Measurements from ENCODE around the gene OR1A1.
"Not testable (repeated sequence)": the region's sequence is repeated elsewhere in the genome, so short reads cannot be mapped to it uniquely, and the experiment has no call there.

The OR1A1 gene

DNA sequence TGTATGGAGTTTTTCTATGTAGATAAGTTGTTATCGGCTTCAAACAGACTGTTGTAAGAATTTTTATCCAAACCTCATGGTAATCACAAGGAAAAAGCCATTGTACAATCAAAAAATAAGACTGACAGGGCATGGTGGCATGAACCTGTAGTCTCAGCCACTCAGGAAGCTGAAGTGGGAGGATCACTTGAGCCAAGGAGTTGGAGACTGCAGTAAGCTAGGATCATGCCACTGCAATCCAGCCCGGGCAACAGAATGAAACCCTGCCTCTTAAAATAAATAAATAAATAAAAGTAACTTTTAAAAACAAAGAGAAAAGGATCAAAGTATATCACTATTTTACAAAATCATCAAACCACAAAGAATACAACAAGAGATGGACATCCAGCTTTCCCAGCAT is 14.4 kb downstream of the OR1A1 start:
- Histone ChIP-seq H3K27ac (no peak overlapping the region), H3K4me3 (no peak overlapping the region)
- DNase-seq (ENCODE audit: low spot score), result no peak
- TF ChIP-seq, protein P1, sequence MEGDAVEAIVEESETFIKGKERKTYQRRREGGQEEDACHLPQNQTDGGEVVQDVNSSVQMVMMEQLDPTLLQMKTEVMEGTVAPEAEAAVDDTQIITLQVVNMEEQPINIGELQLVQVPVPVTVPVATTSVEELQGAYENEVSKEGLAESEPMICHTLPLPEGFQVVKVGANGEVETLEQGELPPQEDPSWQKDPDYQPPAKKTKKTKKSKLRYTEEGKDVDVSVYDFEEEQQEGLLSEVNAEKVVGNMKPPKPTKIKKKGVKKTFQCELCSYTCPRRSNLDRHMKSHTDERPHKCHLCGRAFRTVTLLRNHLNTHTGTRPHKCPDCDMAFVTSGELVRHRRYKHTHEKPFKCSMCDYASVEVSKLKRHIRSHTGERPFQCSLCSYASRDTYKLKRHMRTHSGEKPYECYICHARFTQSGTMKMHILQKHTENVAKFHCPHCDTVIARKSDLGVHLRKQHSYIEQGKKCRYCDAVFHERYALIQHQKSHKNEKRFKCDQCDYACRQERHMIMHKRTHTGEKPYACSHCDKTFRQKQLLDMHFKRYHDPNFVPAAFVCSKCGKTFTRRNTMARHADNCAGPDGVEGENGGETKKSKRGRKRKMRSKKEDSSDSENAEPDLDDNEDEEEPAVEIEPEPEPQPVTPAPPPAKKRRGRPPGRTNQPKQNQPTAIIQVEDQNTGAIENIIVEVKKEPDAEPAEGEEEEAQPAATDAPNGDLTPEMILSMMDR (IDR thresholded peaks at IDR 0.05), result no peak

DNA sequence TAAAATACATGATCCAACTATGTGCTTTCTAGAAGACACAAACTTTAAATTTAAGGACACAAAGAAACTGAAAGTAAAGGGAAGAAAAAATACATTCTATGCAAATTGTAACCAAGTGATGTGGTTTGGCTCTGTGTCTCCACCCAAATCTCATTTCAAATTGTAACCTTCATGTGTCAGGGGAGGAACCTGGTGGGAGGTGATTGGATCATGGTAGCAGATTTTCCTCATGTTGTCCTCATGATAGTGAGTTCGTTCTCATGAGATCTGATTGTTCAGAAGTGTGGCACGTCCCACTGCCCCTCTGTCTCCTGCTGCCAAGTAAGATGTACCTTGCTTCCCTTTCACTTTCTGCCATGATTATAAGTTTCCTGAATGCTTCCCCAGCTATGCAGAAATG is 15.0 kb downstream of the OR1A1 start:
- Histone ChIP-seq H3K4me3 (no peak overlapping the region), H3K27ac (no peak overlapping the region)
- TF ChIP-seq, protein P1 (IDR thresholded peaks at IDR 0.05), result no peak

DNA sequence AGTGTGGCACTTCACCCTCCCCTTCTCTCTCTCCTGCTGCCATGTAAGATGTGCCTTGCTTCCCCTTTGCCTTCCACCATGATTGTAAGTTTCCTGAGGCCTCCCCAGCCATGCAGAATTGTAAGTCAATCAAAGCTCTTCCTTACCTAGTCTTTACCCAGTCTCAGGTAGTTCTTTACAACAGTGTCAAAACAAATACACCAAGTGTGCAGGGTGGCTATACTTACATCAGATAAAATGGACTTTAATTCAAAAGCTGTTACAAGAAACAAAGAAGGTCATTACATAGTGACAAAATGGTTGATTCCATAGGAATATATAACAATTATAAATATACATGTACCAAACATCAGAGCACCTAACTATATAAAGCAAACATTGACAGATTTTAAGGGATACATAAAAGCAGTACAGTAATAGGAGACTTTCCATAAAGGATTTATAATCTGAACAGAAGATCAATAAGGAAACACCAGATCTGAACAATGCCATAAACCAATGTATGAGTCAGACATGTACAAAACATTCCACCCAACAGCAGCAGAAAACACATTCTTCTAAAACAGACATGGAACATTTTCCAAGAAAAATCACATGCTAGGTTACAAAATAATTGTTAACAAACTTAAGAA is 17.4 kb downstream of the OR1A1 start:
- not testable (repeated sequence) for DNase-seq (ENCODE audit: low spot score); H3K27ac ChIP-seq; H3K4me3 ChIP-seq

More for the DNA sequence above, 15.0 kb downstream of the OR1A1 start:
- DNase-seq (ENCODE audit: low spot score), result no peak

DNA sequence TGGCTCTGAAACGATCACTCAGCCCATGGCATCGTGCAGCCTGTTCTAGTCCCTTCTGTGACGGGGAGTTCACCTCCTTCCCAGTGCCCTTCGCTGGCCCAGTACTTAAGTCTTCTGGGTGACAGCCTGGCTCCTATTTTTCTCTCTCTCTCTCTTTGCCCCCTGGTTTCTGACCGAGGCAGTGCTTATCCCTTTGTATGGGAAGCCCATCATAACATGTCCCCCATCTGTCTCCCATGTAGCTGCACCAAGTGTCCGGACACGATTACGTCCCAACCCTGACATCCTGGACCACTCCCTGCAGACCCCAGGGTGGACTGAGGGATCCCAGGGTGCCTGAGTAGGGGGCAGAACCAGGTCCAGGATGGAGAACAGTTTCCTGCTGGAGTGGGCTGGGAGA is 24.8 kb downstream of the OR1A1 start:
- H3K4me3 ChIP-seq; DNase-seq (ENCODE audit: low spot score); H3K27ac ChIP-seq: not testable (repeated sequence)

DNA sequence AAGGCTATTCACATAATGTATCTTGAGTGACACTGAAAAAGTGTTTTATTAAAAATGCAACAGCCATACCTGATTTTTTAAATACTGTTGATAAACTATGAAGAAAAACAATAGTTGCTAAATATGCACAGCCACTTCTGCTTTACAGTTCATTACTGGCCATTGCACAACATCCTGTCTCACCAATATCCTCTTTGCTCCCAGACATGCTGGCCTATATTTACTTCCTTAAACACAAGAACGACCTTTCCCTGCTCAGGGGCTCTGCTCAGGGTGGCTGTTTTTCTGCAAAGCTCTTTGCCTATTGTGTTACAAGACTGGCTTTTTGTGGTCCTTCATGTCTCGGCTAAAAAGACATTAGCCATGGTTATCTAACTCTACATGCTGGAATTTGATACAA is 31.2 kb downstream of the OR1A1 start:
- H3K27ac ChIP-seq; DNase-seq (ENCODE audit: low spot score); H3K4me3 ChIP-seq: not testable (repeated sequence)

DNA sequence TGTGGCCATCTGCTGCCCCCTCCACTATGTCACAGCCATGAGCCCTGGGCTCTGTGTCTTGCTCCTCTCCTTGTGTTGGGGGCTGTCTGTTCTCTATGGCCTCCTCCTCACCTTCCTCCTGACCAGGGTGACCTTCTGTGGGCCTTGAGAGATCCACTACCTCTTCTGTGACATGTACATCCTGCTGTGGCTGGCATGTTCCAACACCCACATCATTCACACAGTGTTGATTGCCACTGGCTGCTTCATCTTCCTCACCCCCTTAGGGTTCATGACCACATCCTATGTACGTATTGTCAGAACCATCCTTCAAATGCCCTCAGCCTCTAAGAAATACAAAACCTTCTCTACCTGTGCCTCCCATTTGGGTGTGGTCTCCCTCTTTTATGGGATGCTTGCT is 33.6 kb downstream of the OR1A1 start:
- H3K4me3 ChIP-seq; DNase-seq (ENCODE audit: low spot score); H3K27ac ChIP-seq: not testable (repeated sequence)

DNA sequence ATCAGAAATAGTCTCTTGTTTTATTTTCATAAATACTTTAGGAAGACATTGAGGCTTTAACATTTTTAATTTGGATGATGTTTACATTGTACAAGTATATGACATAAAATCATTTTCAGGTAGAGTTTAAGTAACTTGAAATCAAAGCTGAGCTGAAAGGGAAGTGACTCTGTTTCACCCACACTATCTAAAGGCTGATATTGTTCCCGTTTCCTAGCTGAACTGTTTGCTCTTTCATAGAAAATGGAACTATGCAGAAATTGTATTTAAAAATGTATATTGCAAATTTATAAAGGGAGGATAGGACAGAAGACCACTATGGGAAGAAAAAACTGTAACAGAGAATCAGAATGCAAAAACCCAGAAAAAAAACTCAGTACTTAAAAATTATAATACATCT is 37.4 kb downstream of the OR1A1 start:
- DNase-seq (ENCODE audit: low spot score); H3K27ac ChIP-seq; H3K4me3 ChIP-seq: not testable (repeated sequence)

DNA sequence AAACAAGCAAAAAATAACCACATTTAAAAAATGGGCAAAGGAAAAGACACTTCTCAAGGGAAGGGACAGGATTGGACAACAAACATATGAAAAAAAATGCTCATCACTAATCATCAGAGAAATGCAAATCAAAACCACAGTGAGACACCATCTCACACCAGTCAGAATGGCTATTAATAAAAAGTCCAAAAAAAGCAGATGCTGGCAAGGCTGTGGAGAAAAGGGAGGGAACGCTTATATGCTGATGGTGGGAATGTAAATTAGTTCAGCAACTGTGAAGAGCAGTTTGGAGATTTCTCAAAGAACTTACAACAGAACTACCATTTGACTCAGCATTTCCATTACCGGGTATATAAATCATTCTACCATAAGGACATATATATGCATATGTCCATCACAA is 41.5 kb downstream of the OR1A1 start:
- DNase-seq (ENCODE audit: low spot score); H3K4me3 ChIP-seq; H3K27ac ChIP-seq: not testable (repeated sequence)

DNA sequence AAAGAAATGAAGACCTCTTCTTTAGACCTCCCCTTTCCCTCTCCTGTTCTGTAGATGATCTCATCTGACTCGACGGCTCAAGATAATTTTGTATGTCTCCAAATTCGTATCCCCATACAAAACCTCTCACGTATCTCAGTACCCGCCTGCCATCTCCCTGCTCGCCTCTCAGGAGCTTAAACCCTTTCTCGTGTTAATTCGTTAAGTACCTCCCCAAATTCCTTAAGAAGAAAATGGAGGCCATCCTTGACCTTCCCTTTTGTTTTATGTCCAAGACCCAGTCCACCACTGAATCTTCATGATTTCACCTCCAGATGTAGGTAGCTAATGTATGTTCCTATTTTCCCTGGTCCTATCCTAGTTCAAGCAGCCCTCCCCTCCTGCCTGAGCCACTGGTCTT is 49.1 kb downstream of the OR1A1 start:
- DNase-seq (ENCODE audit: low spot score), result no peak
- TF ChIP-seq, protein P1 (IDR thresholded peaks at IDR 0.05), result no peak
- H3K27ac ChIP-seq, result no peak overlapping the region
- no peak overlapping the region for H3K4me3 ChIP-seq

DNA sequence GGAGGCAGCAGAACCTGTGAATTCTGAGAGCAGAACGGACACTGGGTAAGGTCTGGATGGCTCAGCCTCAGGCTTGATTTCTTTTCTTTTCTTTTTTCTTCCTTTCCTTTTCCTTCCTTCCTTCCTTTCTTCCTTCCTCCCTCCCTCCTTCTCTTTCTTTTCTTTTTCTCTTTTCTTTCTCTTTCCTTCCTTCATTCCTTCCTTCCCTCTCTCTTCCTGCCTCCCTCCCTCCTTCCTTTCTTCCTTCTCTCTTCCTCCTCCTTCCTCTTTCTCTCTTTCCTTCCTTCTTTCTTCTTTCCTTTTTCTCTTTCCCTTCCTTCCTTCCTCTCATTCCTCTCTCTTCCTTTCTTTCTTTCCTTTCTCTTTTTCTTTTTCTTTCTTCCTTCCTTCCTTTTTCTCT is 52.7 kb downstream of the OR1A1 start:
- no peak for DNase-seq (ENCODE audit: low spot score)
- no peak overlapping the region for H3K4me3 ChIP-seq
- no peak overlapping the region for H3K27ac ChIP-seq
- TF ChIP-seq, protein P1 (IDR thresholded peaks at IDR 0.05), result no peak

Measured in coronary artery (tissue), 2 donors.